Measurements from ENCODE around the gene TGFBR3L.

The TGFBR3L gene

DNA sequence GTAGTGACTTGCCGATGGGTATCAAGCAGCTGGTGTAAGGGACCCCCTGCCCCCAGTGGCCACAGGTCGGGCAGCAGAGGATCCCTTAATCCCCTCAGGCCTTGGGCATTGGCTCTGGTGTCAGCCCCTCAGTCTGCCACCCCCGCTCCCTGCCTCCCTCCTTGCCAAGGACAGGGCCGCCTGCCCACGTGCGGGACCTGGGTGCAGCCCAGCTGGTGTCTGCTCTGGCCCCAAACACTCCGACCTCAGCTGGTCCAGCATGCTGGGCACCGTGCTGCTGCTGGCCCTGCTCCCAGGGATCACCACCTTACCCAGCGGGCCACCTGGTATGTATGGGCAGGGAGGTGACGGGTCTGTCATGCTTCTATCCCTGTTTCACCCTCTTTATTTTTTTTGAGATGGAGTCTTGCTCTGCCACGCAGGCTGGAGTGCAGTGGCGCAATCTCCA is at the start of gene TGFBR3L:
TSS of gene TGFBR3L (plus strand) at position 233 of the 448 bp plus-strand sequence.
- DNase-seq (ENCODE audit: low read depth in 2 of 2) = no peak

DNA sequence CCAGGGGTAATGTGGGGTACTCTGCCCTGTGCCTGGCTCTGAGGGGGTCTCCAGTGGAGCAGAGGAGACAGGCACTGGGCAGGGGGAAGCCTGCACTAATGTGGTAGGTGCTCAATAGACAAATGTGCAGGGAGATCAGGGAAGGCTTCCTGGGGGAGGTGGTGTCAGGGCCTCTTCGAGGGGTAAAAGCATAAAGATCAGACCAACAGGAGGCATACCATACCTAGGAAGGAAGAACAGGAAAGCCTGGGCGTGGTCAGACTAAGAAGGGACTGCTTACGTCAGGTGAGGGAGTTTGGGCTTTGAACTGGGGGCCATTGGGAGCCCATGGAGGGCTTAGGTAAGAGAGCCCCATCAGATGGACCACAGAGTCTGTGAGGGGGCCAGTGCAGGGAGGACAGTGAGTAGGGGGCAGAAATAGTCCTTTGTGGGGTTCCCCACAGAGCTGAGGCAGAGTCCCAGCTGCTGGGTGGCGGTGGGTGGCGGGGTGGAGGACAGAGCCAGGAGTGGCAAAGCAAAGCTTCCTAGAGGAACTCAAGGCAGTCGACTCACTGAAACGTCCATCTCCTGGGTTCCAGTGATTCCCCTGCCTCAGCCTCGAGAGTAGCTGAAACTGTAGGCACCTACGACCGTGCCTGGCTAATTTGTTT is 49.2 kb upstream of the TGFBR3L start:
- DNase-seq (ENCODE audit: low read depth in 2 of 2) = no peak

DNA sequence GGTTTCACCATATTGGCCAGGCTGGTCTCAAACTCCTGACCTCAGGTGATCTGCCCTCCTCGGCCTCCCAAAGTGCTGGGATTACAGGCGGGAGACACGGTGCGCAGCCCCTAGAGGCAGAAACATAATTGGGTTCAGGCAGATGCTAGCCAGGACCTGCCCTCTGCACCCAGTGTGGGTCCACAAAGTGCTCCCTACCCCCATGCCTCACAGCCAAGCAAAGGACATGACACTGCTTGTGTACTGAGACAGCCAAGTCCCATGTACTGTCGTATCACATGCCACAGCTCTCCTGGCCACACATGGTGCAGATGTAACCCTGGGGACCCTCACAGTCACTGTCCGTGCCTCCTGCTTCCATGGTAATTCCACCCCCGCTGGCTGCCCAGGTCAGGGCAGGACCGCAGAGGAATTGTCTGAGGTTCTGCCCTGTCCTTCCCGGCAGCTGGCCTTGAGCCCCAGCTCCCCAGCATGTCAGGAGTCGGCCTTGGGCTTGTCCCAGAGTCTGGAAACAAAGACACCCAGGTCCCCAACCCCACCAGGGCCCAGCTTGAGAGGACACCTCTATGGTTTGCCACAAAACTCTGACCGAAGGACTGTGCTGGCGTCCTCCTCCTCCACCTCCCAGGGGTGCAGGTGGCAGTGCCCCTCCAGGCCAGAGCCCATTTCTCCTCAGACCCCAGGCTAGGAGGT is 48.1 kb upstream of the TGFBR3L start:
- DNase-seq (ENCODE audit: low read depth in 2 of 2) = no peak

DNA sequence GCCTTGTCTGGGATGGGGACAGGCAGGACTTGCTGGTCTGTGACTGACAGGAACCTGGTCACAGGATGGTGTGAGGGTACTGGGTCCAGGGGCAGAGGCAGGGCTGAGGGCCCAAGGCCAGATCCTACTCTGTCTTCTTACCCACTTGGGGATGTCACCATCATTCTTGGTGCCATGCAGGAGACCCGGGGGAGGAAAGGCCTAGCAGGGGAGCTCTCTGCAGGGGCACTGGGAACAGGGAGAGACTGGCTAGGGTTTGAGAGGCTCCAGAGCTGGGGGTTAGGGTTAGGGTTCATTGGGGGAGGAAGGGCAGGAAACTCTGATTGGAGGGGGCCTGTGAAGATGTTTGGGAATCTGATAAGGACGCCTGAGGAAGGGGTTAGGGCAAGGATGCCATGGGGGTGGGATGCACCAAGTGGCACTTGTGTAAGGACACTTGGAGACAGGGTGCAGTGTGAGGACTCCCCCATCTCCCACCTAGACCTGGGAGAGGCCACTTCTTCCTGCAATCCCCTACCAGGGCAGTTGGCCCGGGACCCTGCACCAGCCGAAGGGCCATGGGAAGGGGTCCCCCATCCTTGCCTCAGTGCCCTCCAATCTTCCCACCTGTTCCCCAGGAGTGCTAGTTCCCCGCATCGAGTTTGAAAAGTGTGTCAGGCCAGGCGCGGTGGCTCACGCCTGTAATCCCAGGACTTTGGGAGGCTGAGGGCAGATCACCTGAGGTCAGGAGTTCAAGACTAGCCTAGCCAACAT is 47.4 kb upstream of the TGFBR3L start:
- DNase-seq (ENCODE audit: low read depth in 2 of 2) = no peak

DNA sequence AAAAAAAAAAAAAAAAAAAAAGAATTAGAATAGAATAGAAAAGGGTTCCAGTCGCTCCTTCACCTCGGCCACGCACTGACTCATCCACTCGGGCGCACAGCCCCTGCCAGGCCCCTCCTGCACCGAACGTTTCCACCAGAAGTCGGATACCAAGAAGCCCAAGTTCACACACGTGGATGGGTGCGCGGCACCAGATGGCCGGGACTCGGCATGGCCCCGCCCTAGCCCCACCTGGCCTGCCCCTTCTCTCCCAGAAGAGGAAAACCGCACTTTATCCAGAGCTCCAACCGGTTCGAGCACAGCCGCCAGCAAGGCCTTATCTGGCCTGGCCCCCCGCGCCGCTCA is 46.3 kb upstream of the TGFBR3L start:
- DNase-seq (ENCODE audit: low read depth in 2 of 2) = no peak

DNA sequence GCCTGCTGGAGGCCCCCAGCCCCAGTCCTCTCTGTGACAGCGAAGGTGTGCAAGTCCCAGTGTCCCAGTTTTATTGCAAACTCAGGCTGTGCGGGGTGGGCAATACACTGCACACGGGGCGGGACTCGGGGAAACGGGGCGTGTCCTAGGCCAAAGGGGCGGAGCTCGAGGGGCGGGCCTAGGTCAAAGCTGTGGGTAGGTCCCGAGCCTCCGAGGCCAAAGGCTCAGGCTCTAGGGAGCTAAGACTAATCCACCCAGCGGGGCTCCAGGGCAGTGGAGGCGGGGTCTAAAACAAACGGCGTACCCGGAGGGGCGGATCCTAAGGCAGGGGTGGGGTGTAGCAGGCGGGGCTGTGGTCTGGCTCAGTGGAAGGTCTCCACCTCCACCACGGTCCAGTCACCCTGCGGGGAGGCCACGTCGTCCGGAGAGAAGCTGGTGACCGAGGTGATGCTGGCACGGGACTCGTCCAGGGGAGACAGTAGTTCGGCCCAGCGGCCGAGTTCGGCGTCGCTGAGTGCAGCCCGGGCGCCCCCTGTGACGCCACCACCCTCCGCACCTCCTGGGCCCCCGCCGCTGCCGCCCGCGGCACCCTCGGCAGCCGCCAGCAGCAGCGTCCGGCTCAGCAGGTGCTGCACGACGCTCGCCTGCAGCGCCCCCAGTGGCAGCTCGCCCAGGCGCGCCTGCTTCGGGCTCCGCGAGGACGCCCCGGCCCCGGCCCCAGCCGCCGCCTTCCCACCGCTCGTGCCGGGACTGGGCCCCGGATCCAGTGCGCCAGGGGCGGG is 45.8 kb upstream of the TGFBR3L start:
- DNase-seq (ENCODE audit: low read depth in 2 of 2) = peak; percentile 52 to 71

DNA sequence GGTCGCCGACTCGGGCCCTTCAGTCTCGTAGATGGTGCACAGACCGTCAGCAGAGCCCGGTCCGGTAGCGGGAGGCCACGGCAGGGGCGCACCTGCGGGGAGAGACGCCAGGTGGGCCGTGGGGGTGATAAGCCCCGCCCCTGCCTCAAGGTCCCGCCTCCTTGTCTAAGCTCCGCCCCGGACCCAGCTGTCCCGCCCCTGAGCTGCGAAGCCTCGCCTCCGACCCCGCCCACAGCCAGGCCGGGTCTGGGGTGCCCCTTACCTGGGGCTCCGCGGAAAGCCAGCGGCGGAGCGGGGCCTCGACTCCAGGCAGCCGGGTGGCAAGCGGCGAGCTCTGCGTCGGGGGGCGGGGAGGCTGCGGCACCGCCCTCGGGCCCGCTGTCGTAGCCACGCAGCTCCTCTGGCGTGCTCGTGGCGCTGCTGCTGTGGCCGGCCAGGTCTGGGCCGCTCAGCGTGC is 45.1 kb upstream of the TGFBR3L start:
- peak; percentile 58 to 59 for DNase-seq (ENCODE audit: low read depth in 2 of 2)

DNA sequence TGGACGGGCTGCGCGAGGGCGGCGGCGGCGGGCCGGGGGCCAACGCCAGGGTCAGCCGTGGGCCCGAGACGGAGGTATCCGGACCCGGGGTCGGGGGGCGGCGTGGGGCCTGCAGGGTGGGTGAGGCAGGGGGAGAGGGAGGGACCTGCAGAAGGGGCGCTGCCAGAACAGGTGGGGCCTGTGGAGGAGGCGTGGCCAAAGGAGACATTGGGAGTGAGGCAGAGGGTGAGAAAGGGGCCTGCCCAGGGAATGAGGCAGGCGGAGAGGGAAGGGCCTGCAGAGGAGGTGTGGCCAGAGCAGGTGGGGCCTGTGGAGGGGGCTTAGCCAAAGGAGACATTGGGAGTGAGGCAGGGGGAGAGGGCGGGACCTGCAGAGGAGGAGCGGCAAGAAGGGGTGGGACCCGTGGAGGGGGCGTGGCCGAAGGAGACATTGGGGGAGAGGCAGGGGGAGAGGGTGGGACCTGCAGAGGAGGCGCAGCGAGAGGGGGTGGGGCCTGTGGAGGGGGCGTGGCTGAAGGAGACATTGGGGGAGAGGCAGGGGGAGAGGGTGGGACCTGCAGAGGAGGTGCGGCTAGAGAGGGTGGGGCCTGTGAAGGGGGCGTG is 44.6 kb upstream of the TGFBR3L start:
- DNase-seq (ENCODE audit: low read depth in 2 of 2) = peak in 1 of 2 experiments; percentile 50

DNA sequence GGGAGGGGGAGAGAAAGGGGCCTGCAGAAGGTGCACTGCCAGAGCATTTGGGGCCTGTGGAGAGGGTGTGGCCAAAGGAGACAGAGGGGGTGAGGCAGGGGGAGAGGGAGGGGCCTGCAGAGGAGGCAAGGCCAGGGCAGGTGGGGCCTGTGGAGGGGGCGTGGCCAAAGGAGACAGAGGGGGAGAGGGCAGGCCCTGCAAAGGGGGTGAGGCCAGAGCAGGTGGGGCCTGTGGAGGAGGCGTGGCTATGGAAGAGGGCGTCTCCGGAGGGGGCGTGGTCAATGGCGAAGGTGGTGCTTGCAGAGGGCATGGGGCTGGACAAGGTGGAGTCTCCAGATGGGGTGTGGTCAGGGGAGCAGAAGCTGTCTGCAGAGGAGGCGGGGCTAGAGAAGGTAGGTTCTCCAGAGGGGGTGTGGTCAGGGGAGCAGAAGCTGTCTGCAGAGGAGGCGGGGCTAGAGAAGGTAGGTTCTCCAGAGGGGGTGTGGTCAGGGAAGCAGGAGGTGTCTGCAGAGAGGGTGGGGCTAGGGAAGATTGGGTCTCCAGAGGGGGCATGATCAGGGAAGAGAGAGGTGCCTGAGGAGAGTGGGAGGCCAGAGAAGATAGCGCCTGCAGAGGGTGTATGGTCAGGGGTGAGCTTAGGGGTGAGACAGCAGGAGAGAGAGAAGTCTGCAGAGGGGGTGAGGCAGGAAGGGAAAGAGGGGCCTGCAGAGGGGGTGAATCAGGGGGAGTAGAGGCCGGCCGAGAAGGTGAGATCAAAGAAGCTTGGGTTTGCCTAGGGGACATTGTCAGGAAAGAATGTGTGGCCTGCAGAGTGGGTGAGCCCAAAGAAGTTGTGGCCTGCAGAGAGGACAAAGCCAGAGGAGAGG is 43.8 kb upstream of the TGFBR3L start:
- peak in 1 of 2 experiments; percentile 56 for DNase-seq (ENCODE audit: low read depth in 2 of 2)

DNA sequence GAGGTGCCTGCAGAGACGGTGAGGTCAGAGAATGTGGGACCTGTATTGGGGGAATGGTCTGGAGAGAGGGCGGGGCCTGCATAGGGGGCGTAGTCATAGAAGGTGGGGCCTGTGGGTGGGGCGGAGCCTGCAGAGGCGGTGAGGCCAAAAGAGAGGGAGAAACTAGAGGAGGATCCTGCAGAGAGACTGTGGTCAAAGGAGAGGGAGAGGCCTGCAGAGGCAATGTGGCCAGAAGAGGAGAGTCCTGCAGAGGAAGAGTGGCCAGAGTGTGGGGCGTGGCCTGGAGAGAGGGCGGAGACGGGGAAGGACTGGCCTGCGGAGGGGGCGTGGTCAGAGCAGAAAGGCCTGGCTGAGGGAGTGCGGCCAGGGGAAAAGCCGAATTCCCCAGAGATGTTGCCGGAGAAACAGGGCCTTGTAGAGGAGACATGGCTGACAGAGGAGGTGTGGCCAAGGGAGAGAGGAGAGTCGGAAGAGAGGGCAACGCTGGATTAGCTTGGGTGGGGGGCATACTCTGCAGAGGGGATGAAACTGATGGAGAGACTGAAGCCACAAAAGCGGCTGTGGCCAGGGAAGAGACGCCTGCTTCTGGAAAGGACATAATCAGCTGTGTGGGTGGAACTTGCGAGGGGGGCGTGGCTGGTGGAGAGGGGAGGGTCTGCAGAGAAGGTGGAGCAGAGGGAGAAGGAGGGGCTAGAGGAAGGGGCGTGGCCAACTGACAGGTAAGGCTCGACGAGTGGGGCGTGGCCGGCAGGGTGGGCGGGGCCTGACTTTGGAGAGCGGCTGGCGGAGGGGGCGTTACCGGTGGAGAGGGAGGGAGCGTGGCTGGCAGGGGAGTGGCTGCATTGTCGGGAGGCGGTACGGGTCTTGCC is 43.0 kb upstream of the TGFBR3L start:
- DNase-seq (ENCODE audit: low read depth in 2 of 2) = peak; percentile 44 to 83

DNA sequence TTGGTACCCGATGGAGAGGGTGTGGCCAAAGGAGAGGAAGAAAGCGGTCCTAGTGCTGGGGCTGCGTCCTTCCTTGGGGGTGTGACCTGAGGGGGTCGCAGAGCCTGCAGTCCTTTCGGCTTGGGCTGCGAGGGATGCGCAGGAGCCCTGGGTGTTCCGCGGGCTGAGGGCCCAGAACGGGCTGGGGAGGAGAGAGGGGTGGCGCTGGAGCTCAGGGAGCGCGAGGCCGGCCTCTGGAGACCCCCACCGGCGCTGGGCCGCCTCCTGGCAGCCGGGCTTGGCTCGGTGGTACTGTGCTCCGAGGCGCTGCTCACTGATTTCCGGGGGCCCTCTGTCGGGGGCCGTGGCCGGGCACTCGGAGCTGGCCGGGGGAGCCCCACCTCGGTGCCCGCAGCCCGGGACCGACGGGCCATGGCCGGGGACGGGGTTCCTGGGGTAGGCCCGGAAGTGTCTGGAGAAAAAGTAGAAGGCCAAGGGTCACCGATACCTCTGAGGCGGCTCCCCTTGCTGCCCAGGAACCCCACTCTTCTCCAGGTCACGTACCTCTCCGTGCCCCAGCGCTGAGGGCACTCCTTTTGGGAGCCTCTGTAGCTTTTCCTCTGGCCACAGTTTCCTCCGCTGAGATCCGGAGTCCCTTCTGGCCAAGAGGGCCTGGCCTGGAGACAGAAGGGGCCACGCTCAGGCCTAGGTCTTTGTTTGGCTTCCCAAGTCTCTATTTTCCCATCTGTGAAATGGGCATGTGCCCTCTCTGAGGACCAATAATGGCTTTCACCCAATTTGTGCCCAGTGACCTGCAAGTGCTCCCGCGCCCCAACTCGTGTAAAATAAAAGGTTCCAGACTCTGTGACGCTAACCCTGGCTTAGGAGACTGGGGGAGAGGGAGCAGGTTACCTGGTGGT is 42.1 kb upstream of the TGFBR3L start:
- DNase-seq (ENCODE audit: low read depth in 2 of 2) = no peak

DNA sequence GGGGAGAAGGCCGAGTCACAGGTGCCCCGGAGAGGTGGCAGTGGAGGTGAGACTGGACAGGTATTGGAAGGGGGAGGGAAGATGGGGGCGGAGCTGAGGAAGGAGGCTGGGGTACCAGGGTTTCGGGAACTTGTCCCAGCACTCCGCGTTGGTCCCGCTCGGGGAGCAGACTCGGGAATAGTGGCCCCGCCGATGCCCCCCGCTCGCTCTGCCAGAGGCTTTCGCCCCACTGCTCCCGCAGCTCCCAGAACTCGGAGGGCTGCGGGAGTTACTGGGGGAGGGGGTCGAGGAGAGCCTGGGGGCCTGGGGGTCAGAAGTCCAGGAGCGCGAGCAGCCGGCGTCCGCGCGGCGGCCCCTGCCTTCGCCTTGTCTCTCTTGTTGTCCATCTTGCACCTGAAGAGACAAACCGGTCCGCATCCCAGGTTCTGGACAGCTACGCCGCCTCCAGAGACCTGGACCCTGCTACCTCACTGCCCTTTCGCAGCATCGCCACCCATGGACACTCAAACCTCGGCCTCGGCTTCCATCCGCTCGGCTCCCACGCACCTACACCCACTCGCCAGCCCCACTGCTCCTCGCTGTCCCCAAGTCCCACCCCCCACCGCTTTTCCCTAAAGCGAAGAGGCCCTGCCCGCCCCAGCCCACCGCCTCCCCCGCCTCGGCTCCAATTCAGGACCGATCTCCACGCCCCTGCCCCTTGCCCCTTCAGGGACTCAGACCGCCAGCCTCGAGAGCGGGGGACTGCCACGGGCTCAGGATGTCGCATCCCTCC is 41.1 kb upstream of the TGFBR3L start:
- no peak for DNase-seq (ENCODE audit: low read depth in 2 of 2)

DNA sequence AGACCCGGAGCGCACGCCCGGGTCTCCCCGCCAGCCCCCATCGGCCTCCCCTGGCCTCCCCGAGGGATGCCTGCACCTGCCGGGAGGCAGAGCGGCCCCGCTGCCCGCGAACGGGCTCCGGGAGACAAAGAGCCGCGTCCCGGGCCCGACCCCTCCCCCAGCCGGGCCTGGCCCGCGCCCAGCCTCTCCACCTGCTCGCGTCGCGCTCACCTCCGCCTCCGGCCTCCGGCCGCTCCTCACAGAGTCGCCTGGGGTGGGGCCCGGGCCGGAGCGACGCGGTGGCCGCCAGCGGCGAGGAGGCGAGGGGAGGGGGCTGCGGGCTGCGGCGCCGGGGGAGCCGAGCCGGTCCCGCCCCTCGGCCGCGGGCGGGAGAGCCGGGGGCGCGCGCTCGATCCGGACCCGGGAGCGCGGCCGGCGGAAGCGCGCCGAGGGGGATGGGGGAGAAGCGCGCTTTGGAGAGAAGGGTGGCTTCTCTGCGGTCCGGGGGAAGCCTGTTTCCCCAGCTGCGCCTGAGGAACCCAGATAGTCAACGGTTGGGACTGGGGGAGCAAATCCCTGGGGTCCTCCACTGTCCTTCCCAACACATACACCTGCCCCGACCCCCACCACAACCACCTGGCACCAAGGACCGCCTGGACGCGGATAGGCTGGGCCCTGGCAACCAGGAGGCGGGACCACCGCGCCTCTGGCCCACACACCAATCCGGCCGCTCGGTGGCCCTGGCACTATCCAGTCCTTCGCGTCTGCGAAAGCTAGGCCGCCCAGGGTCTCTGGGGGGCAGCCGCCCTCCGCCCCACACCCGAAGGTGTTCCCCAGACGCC is 40.3 kb upstream of the TGFBR3L start, which contains the start of gene PRR36:
TSS of gene PRR36 (minus strand) at position 315 of the 821 bp plus-strand sequence. CDS start 701 bp downstream, outside the sequence.
- DNase-seq (ENCODE audit: low read depth in 2 of 2) = no peak

DNA sequence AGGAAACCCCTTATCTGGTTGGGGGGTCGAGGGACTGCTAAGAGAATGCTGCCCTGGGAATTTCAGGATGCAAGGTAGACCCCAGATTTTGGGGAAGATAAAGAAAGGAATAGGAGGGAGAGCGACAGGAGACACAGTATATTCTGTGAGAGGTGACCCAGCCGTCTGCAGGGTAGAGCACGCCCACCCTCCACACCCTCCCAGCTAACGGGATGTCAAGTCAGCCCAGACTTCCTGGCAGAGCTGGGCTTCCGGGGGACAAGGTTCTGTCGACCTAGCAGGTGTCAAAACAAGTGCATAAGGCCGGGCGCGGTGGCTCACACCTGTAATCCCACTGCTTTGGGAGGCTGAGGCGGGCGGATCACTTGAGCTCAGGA is 39.7 kb upstream of the TGFBR3L start:
- DNase-seq (ENCODE audit: low read depth in 2 of 2) = no peak

DNA sequence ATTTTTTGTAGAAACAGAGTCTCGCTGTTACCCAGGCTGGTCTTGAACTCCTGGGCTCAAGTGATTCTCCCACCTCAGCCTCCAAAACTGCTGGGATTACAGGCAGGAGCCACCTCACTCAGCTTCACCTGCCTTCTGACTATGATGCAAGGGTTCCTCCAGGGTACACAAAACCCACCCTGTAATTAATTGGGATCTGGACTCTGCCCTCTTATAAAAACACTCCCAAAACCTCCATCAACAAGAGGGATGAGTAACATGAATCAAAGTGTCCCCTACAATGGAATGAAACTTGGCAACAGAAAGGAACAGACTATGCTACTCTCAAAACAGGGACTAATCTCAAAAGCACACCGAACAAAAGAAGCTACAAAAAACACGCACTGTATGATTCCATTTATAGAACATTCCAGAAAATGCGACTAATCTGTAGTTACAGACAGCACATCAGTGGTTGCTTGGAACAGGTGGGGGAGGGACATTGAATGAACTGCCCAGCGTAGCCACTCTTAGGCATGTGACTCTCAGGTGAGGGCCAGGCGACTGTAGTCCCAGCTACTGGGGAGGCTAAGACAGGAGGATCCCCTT is 37.3 kb upstream of the TGFBR3L start:
- no peak for DNase-seq (ENCODE audit: low read depth in 2 of 2)

DNA sequence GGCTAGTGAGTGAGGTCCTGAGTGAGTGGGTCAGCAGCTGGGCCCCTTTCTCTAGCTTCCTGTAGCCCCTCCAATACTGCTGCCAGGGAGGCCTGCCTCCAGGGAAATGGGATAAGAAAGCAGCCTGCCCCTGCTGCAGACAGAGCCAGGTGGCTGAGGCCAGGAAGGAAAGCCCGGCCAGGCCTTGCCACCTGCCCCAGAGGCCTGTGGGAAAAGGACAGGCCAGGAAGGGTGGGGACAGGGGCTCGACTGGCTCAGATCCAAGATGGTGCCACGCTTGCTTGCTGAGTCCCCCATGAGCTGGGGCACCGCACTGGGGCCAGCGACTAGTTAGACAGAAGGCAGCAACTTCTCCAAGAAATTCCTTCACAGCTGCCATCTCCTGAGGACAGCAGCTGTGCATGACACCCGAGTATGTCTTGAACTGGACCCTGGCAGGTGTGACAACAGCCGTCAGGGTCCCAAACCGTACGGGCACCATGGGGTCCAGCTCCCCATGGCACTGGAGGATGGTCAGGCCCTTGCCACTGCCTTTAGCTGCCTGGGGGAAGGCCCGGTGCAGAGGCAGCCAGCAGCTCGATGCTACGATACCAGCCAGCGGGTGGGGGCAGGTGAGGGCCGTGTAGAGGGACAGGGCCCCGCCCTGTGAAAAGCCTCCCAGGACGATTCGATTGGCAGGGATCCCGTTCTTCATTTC is 35.4 kb upstream of the TGFBR3L start:
- DNase-seq (ENCODE audit: low read depth in 2 of 2) = no peak
